H1 (cell line): ENCODE measurements around the gene DGCR8. TPM values are rescaled to one million over a fixed set of nuclear protein-coding genes. Genes with fewer than 3 reads are reported as not detected.

ENCODE experiments used
- CTCF ChIA-PET: fragments of 300-600 bp; sonication (Branson Sonifier 250); formaldehyde crosslinking; loops from one replicate; lab custom pipeline; 2021; ENCODE audit not compliant: partially characterized antibody; lab: Charles Lee
- POLR2A ChIA-PET: fragments of 300-600 bp; sonication (Branson Sonifier 250); formaldehyde crosslinking; loops from one replicate; lab custom pipeline; 2021; ENCODE audit warnings: inconsistent platforms; ENCODE audit not compliant: partially characterized antibody; lab: Charles Lee
- DNase-seq, 2 experiments: peaks; one replicate each; pipeline versions ENCODE4 v3.0.0 to v3.0.0-alpha.2; 2010 to 2022; ENCODE audit warnings: low spot score in 2 of 2, low read depth in 1 of 2, mixed read lengths in 1 of 2
- FAIRE-seq: peaks from 2 replicates; lab custom pipeline; 2011; peaks lifted over from hg19 to GRCh38; lab: Jason Lieb, UNC
- H2AFZ ChIP-seq: 2 replicates; pipeline ENCODE4 v1.8.1; 2012; ENCODE audit warnings: low read length, inconsistent platforms
- H2AK5ac ChIP-seq: 2 replicates; pipeline ENCODE4 v1.6.1; 2013; ENCODE audit warnings: low read depth, low read length
- H2BK120ac ChIP-seq: replicated peaks from 2 replicates; pipeline ENCODE3; 2013; ENCODE audit warnings: low read depth, low read length, inconsistent platforms
- H2BK12ac ChIP-seq: 2 replicates; pipeline ENCODE4 v1.6.1; 2013; ENCODE audit warnings: low read depth, low read length
- H2BK15ac ChIP-seq: 2 replicates; pipeline ENCODE4 v1.6.1; 2013; ENCODE audit warnings: low read length
- H2BK20ac ChIP-seq: 2 replicates; pipeline ENCODE4 v1.6.1; 2013; ENCODE audit warnings: low read length
- H2BK5ac ChIP-seq: 2 replicates; pipeline ENCODE4 v1.6.1; 2013; ENCODE audit warnings: low read depth, low read length
- H3K14ac ChIP-seq: 2 replicates; pipeline ENCODE4 v1.6.1; 2013; ENCODE audit warnings: inconsistent platforms; ENCODE audit not compliant: insufficient read length
- H3K18ac ChIP-seq: 2 replicates; pipeline ENCODE4 v1.6.1; 2013; ENCODE audit warnings: low read length; ENCODE audit errors: extremely low read depth
- H3K23ac ChIP-seq: 2 replicates; pipeline ENCODE4 v1.6.1; 2013; ENCODE audit warnings: inconsistent platforms; ENCODE audit not compliant: insufficient read length
- H3K23me2 ChIP-seq: 2 replicates; pipeline ENCODE4 v1.6.1; 2013; ENCODE audit warnings: low read depth, low read length
- H3K27ac ChIP-seq: 2 replicates; pipeline ENCODE4 v1.6.1; 2011; ENCODE audit warnings: low read depth, low read length, inconsistent platforms
- H3K27me3 ChIP-seq, 4 experiments: replicated peaks in 1 of 4; 1 replicate in 1 of 4; 2 replicates in 3 of 4; pipeline versions ENCODE4 v1.6.1 to v1.8.1; 2011 to 2013; ENCODE audit warnings: low read length in 3 of 4, mild to moderate bottlenecking in 3 of 4, inconsistent platforms in 2 of 4, mixed read lengths in 2 of 4, moderate library complexity in 1 of 4; ENCODE audit not compliant: control insufficient read depth in 3 of 4, insufficient read depth in 3 of 4; ENCODE audit errors: extremely low read depth in 1 of 4
- H3K36me3 ChIP-seq, 4 experiments: 2 replicates each; pipeline versions ENCODE4 v1.6.1 to v1.8.1; 2011 to 2013; ENCODE audit warnings: mild to moderate bottlenecking in 4 of 4, low read length in 3 of 4, moderate library complexity in 2 of 4, control low read depth in 1 of 4, inconsistent platforms in 1 of 4; ENCODE audit not compliant: insufficient read depth in 4 of 4, control insufficient read depth in 2 of 4
- H3K4ac ChIP-seq: replicated peaks from 2 replicates; pipeline ENCODE3; 2013; ENCODE audit warnings: low read length, low read depth, mixed read lengths, inconsistent platforms; ENCODE audit not compliant: insufficient read length
- H3K4me1 ChIP-seq, 4 experiments: replicated peaks in 1 of 4; 1 replicate in 1 of 4; 2 replicates in 3 of 4; pipeline versions ENCODE4 v1.6.1 to v1.8.1; 2011 to 2013; ENCODE audit warnings: low read length in 3 of 4, inconsistent platforms in 2 of 4, mixed read lengths in 1 of 4; ENCODE audit not compliant: insufficient read depth in 4 of 4, control insufficient read depth in 3 of 4
- H3K4me2 ChIP-seq, 2 experiments: 2 replicates each; pipeline versions ENCODE4 v1.6.1 to v1.8.1; 2011 to 2013; ENCODE audit warnings: low read depth in 2 of 2, low read length in 2 of 2, control low read depth in 1 of 2, inconsistent platforms in 1 of 2, mild to moderate bottlenecking in 1 of 2; ENCODE audit not compliant: insufficient read depth in 1 of 2
- H3K4me3 ChIP-seq, 4 experiments: fragments of 200-600, 300-600 bp in 1 of 4; sonication (generic), shearing (Covaris generic), sonication (Bioruptor Twin) in 1 of 4; 2 replicates each; pipeline versions ENCODE4 v1.5.1 to v1.8.1; 2011 to 2016; ENCODE audit warnings: low read length in 4 of 4, low read depth in 3 of 4, control low read depth in 2 of 4, inconsistent platforms in 2 of 4, mild to moderate bottlenecking in 2 of 4, mixed read lengths in 1 of 4, moderate library complexity in 1 of 4; ENCODE audit not compliant: insufficient read depth in 2 of 4; ENCODE audit errors: extremely low read depth in 1 of 4
- H3K56ac ChIP-seq: replicated peaks from 2 replicates; pipeline ENCODE3; 2013; ENCODE audit warnings: low read depth, mild to moderate bottlenecking, mixed read lengths, low read length, inconsistent platforms; ENCODE audit not compliant: insufficient read length
- H3K79me1 ChIP-seq: 2 replicates; pipeline ENCODE4 v1.6.1; 2013; ENCODE audit warnings: low read depth, low read length, control low read depth
- H3K79me2 ChIP-seq, 2 experiments: 2 replicates each; pipeline versions ENCODE4 v1.6.1 to v1.8.1; 2012 to 2013; ENCODE audit warnings: low read length in 2 of 2, mild to moderate bottlenecking in 2 of 2, inconsistent platforms in 1 of 2; ENCODE audit not compliant: insufficient read depth in 2 of 2, control insufficient read depth in 1 of 2
- H3K9ac ChIP-seq, 4 experiments: replicated peaks in 1 of 4; 1 replicate in 1 of 4; 2 replicates in 3 of 4; pipeline versions ENCODE4 v1.6.1 to v1.8.1; 2011 to 2013; ENCODE audit warnings: low read depth in 3 of 4, low read length in 3 of 4, control low read depth in 2 of 4, mild to moderate bottlenecking in 2 of 4, moderate library complexity in 2 of 4, inconsistent platforms in 1 of 4; ENCODE audit errors: extremely low read depth in 1 of 4
- H3K9me3 ChIP-seq, 2 experiments: 2 replicates each; pipeline versions ENCODE4 v1.6.1 to v1.8.1; 2012 to 2013; ENCODE audit warnings: mild to moderate bottlenecking in 2 of 2, moderate library complexity in 2 of 2, control low read depth in 1 of 2, inconsistent platforms in 1 of 2, low read depth in 1 of 2, low read length in 1 of 2, mixed read lengths in 1 of 2; ENCODE audit not compliant: insufficient read depth in 2 of 2
- H4K20me1 ChIP-seq, 2 experiments: replicated peaks in 1 of 2; 2 replicates each; pipeline versions ENCODE3 to v1.8.1; 2011 to 2013; ENCODE audit warnings: inconsistent platforms in 2 of 2, low read length in 2 of 2, mild to moderate bottlenecking in 1 of 2; ENCODE audit not compliant: insufficient read depth in 2 of 2, control insufficient read depth in 1 of 2
- H4K5ac ChIP-seq: 2 replicates; pipeline ENCODE4 v1.6.1; 2013; ENCODE audit warnings: low read length, low read depth, mixed read lengths, inconsistent platforms; ENCODE audit not compliant: insufficient read length
- H4K8ac ChIP-seq: 2 replicates; pipeline ENCODE4 v1.8.0; 2013; ENCODE audit warnings: mild to moderate bottlenecking, moderate library complexity, low read length, inconsistent platforms; ENCODE audit not compliant: insufficient read depth; ENCODE audit errors: extremely low read depth
- H4K91ac ChIP-seq: replicated peaks from 2 replicates; pipeline ENCODE3; 2013; ENCODE audit warnings: low read length, mixed read lengths, inconsistent platforms; ENCODE audit not compliant: insufficient read length
- E2F6 ChIP-seq: IDR thresholded peaks from 2 replicates; pipeline ENCODE4 v1.6.1; 2012; ENCODE audit warnings: inconsistent platforms
- GTF2F1 ChIP-seq: IDR thresholded peaks from 2 replicates; pipeline ENCODE4 v1.6.1; 2012; ENCODE audit warnings: low read depth, low read length, improper control_type of control experiment, borderline replicate concordance
- MAFK ChIP-seq: IDR thresholded peaks from 2 replicates; pipeline ENCODE4 v1.6.1; 2012; ENCODE audit warnings: low read depth, mild to moderate bottlenecking, improper control_type of control experiment, low read length
- WGBS, 2 experiments: shearing (Covaris generic) in 1 of 2; methylation state at CpG; one replicate each; pipeline versions ENCODE4 v1.1.6 to v1.1.7; 2013 to 2015; ENCODE audit warnings: low lambda C conversion rate in 2 of 2, mixed read lengths in 2 of 2, inconsistent platforms in 1 of 2, low coverage in 1 of 2, missing lambda C conversion rate in 1 of 2; ENCODE audit not compliant: insufficient replicate concordance in 2 of 2, insufficient coverage in 1 of 2, insufficient read length in 1 of 2; ENCODE audit errors: extremely low coverage in 1 of 2, missing lambda C conversion rate in 1 of 2; 5-methylcytosine and 5-hydroxymethylcytosine counted together
- polyA plus RNA-seq, 7 experiments: library from polyadenylated mRNA; depleted of rRNA in 3 of 7; stranded (reverse) in 5 of 7; unstranded in 2 of 7; fragments of >200 nt in 5 of 7; fragments of 200-250 nt in 2 of 7; gene quantifications; 1 replicate in 5 of 7; 2 replicates in 1 of 7; 4 replicates in 1 of 7; pipeline versions ENCODE4 v1.2.1 to v1.2.3, GENCODE V29; 2011 to 2013; ENCODE audit warnings: missing spikeins in 2 of 7, mixed read lengths in 2 of 7
- total RNA-seq: library from RNA; stranded (reverse); fragmentation: NEBNext Ultra II Directional; extraction: Animal tissue kit (Norgen Biotek cat#: 25700); gene quantifications from 2 replicates; pipeline ENCODE4 v1.2.1, GENCODE V29; 2021
- TF ChIP-seq, protein P1 (sequence below): IDR thresholded peaks from 2 replicates; pipeline ENCODE4 v1.6.1; 2011; ENCODE audit warnings: low read length, improper control_type of control experiment

Gene DGCR8
- total and polyA plus RNA-seq, 2 of the 8 experiments (the other 6 are each of a cell fraction or from before 2014, with no cell fraction given): 23.7 to 43.7 TPM

DNA sequence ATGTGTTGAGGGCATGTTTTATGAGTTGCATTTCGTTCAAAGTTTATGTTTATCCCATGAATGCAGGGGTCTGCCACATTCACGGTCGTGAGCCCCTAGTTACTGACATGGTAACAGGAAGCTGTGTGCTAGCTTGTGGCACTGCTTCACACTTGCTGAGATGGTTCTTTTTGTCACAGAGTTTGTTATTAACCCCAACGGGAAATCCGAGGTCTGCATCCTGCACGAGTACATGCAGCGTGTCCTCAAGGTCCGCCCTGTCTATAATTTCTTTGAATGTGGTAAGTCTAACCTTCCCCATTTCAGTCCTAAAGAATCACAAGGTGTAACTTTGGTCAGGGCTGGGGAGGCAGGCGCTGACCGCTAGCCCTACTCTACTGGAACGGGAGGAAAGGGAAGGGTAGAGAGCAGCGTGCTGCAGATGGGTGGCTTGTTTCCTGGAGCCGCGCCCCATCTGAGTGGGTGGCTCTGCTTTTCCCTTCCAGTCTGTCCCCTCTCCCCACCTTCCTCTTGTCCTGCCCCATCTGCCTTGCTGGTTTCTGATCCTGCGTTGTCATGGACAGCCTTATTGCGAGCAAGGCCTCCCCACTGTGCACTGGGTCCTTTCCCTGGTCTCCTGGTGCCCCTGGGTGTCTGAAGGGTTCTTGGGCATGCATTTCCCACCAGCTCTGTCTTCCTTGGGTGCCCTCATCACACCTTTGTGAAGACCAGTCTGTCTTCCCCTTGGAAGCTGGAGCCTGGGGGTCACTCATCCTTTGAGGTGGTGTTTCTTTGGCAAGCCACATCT, 11.8 kb downstream of the DGCR8 start:
- no peak for DNase-seq
- no peak for FAIRE-seq
- Histone ChIP-seq H3K14ac (no peak overlapping the region), H4K20me1 (peaks cover 18 to 42% of the 10 kb centered on the region in 2 experiments), H3K23ac (no peak overlapping the region), H3K4me1 (no peaks in the 10 kb centered on the region), H2BK5ac (no peak overlapping the region), H3K27ac (no peak overlapping the region), H2BK12ac (no peak overlapping the region), H3K4ac (no peak overlapping the region), H2BK120ac (no peak overlapping the region), H3K56ac (no peak overlapping the region), H4K91ac (no peak overlapping the region), H3K23me2 (no peaks in the 10 kb centered on the region), H4K5ac (no peak overlapping the region), H4K8ac (peak overlapping the region; percentile 31; the same call in 1 of the 2 replicates), H3K4me3 (no peak overlapping the region), H3K36me3 (peaks cover 67 to 97% (median 87%) of the 10 kb centered on the region in 4 experiments), H3K18ac (no peak overlapping the region), H2BK15ac (no peak overlapping the region), H2BK20ac (no peak overlapping the region), H3K27me3 (no peaks in the 10 kb centered on the region), H2AK5ac (no peak overlapping the region), H3K9ac (no peak overlapping the region), H3K9me3 (no peaks in the 10 kb centered on the region; a peak in 1 of 4 replicates), H3K4me2 (no peak overlapping the region), H2AFZ (no peak overlapping the region), H3K79me2 (peaks cover 0 to 16% of the 10 kb centered on the region in 2 experiments; a peak in 1 of 4 replicates), H3K79me1 (peaks cover 12% of the 10 kb centered on the region)
- TF ChIP-seq MAFK (no peak), GTF2F1 (no peak), E2F6 (no peak)
- TF ChIP-seq, protein P1, sequence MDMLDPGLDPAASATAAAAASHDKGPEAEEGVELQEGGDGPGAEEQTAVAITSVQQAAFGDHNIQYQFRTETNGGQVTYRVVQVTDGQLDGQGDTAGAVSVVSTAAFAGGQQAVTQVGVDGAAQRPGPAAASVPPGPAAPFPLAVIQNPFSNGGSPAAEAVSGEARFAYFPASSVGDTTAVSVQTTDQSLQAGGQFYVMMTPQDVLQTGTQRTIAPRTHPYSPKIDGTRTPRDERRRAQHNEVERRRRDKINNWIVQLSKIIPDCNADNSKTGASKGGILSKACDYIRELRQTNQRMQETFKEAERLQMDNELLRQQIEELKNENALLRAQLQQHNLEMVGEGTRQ: no peak
- ChIA-PET CTCF (interaction anchor here (1.1 to 2.8 kb wide), 2 partner anchors 14 to 19 kb away, joined by 4 to 16 read pairs; no protein-coding TSS in a partner anchor), POLR2A (interaction anchor here (1.6 to 29.4 kb wide), 3 partner anchors 8 to 20 kb away, joined by 5 to 598 read pairs (median 16); partner anchors contain the start of genes RANBP1 and TRMT2A)
- WGBS, 2 experiments: 95% methylated on average over 13 of the region's 16 CpGs; no CpG with 5 or more reads in 1 of the 2 experiments
